CD4-positive, alpha-beta T cell treated with Interleukin-1 beta for 1 hour (primary cell): ENCODE results near the gene BRI3BP.
"Not testable (repeated sequence)": the region's sequence is repeated elsewhere in the genome, so short reads cannot be mapped to it uniquely, and the experiment has no call there.

Experiments used
- DNase-seq, 2 donors: peaks; one replicate each; pipeline ENCODE4 v3.0.0-alpha.2; 2020 to 2022

The BRI3BP gene

GRCh38 chr12:125024949-125025563 lies 31.6 kb downstream of the BRI3BP start:
- no peak for DNase-seq

DNA sequence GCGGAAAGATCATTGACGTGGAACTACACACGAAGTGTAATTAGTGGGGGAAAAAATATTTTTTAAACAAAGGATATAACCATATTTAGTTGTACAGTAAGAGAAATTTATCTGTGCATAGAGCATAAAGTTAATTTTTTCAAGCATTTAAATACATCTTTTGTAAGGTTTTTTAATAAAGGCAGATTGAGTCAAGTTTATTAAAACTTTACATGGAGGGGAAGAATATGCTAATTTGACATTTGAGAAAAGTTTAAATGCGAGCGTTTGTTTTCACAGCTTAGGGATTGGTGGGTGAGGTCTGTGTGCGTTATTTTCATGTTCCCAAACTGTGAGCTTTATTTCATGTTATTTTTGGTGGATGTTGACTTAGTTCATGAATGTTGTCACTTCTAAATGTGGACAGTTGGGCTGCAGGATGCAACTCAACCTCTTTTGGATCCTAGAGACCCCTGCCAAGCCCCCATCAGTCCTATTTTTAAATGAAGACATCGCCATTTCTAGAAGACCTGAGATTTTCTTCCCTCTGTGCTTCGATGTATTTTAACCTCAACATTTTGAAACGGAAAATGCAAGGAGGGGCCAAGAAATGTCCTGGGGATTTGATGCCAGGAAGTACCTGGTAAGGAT lies 32.3 kb downstream of the BRI3BP start:
- DNase-seq, result no peak

GRCh38 chr12:125028106-125028505 lies 34.7 kb downstream of the BRI3BP start:
- no peak for DNase-seq

GRCh38 chr12:125029761-125030358 lies 36.4 kb downstream of the BRI3BP start:
- DNase-seq, result no peak

- not testable (repeated sequence) for DNase-seq
Observed at GRCh38 chr12:125031471-125031870, 38.0 kb downstream of the BRI3BP start.

GRCh38 chr12:125032466-125033152 lies 39.2 kb downstream of the BRI3BP start:
- no peak for DNase-seq

DNA sequence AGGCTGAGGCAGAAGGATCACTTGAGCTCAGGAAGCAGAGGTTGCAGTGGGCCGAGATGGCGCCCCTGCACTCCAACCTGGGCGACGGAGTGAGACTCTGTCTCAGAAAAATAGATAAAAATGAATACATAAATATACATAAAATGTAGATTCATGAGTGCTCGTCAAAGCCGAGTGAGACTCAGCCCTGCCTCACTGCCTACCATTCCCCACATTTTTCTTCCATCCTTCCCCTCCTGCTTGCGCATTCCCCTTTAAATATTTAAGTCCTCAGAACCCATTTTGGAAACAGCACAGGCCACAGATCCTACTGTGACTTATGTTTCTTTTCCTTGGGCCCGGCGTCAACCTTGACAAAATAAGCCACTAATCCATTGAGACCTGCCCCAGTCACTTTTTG lies 39.8 kb downstream of the BRI3BP start:
- DNase-seq, result no peak

DNA sequence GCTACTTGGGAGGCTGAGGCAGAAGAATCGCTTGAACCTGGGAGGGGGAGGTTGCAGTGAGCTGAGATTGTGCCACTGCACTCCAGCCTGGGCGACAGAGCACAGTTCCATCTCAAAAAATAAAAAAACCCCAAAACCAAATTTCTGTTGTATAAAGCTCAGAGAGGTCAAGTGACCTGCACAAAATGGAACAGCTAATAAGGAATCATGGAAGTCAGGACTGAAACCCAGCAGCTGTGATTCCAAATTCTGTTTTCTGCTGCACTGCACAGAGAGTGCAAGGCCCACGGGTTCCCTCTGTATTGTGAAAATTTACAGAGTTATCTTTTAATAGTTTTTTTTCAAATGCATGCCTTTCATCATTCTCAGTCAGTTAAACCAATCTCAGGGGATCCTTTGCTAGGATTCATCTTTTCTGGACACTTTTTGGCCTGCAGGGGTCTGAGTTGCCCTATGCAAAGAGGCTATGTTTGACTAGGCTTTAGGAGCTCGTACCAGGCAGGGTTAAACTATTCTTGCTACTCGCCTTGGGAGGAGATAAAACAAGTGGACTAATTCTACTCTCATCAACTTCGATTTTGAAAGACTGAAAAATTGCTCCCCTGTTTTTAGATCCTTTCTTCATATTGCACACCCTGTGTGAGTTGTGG lies 45.7 kb downstream of the BRI3BP start:
- DNase-seq, result no peak

GRCh38 chr12:125049093-125049458 lies 55.6 kb downstream of the BRI3BP start:
- no peak for DNase-seq

DNA sequence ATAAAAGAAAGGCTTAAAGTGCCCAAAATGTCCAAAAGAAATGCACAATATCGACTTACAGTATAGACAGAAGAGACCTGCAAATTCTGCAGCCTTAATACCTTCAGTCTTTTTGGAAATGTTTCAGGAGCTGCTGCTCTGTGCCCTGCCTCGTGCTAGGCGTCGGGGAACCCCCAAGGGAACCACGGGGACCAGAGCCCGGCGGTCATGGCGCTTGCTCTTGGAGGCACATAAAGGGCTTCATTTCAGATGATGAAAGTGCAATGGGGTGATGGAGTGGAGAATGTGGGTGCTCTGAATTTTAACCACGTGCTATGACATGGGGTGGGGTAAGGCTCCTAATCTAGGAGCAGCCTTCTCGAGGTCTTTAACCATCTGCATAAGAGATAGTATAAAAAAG lies 57.0 kb downstream of the BRI3BP start:
- no peak for DNase-seq

- DNase-seq, result no peak
Observed at GRCh38 chr12:125050868-125051267, 57.4 kb downstream of the BRI3BP start.

- DNase-seq, result no peak
Observed at GRCh38 chr12:125053821-125054220, 60.4 kb downstream of the BRI3BP start.

- no peak for DNase-seq
Observed at GRCh38 chr12:125055591-125055990, 62.1 kb downstream of the BRI3BP start.

DNA sequence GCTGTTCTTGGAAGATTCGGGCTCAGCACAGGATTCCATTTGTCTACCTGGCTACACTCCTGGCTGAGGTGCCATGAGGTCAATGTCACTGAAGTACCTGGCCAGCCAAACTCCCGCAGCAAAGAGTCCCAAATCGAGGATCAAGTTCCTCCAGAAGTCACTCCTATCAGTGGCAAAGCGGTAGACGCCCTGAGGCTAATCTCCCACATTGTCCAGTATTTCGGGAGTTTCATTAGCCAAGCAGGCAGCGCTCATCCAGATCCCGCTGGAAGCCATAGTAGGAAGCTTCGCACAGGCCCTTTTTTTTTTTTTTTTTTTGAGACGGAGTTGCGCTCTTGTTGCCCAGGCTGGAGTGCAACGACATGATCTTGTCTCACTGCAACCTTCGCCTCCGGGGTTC lies 62.9 kb downstream of the BRI3BP start:
- DNase-seq, result no peak

DNA sequence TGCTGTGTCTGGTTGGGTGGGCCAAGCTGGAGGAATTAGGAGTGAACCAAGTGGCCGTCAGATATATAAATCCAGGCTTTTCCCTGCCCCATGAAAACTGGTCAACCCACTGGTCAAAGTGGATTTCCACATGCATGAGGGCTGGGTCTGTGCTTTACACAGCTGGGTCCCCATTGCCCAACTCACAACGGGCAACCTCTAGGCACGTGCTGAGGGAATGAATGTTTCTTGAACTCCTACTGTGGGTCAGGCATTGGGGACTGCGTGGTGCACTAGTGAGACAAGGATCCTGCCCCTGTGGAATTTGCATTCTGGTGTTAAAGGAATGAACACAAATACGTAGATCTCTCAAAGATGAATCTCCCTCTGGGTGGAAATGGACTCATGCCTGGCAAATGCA lies 64.3 kb downstream of the BRI3BP start:
- no peak for DNase-seq

DNA sequence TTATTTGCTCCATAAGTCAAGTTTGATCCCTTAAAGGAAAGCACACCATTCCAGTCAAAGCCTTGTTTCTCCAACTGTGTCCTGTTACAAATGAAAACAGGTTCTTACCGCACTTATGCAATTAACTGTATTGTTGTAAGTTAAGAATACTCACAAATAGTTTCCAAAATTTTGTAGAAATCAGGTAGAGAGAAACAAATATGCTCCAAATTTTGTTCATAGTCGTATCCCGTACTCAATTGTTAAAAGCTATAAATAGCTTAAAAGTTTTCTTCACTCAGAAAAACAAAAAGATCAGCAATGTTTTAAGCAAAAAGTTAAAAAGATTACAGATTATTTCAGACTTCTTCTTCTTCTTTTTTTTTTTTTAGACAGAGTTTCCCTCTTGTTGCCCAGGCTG lies 67.8 kb downstream of the BRI3BP start:
- no peak for DNase-seq

GRCh38 chr12:125063522-125063921 lies 70.1 kb downstream of the BRI3BP start:
- not testable (repeated sequence) for DNase-seq

DNA sequence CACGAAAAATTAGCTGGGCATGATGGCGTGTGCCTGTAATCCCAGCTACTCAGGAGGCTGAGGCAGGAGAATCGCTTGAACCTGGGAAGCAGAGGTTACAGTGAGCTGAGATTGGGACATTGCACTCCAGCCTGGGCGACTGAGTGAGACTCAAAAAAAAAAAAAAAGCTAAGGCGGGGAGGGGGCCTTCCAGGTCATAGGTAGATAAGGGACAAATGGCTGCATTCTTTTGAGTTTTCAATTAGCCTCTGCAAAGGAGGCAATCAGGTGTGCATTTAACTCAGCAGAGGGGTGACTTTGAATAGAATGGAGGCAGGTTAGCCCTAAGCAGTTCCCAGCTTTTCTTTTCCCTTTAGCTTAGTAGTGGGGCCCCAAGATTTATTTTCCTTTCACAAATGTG lies 71.0 kb downstream of the BRI3BP start:
- DNase-seq, result no peak

- peak; percentile 71 to 79 for DNase-seq
Observed at GRCh38 chr12:125065021-125065918, 71.8 kb downstream of the BRI3BP start, which contains the start of gene AACS. AACS (plus strand) TSS chr12:125065435; CDS start chr12:125065585, 150 bp downstream.

DNA sequence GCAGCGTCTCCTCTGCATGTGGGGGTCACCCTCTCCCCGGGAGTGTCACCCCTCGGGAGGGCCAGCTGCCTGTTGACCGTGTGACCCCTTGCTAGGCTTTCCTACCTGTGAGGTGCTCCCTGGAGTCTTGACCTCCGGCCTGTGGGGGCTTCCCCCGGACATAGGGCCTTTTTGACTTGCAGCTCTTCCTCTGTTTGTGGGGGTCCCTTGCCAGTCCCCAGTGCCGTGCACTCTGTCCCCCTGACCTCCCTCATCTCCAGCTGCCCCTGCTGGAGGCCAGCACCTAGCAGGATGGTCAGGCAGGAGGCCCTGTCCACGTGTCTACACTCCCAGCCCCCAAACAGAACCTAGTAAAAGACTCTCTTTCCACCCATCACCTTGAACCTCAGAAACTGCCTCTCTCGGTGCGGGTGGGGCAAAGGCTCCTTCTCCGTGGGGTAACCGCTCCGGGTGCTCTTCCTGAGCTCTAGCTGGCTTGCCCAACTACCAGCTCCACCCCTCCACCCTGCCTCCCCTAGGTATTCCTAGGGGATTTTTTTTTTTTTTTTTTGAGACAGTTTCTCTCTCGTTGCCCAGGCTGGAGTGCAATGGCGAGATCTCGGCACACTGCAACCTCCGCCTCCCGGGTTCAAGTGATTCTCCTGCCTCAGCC lies 72.6 kb downstream of the BRI3BP start:
- no peak for DNase-seq

GRCh38 chr12:125068391-125068790 lies 74.9 kb downstream of the BRI3BP start:
- DNase-seq, result no peak

GRCh38 chr12:125069616-125070015 lies 76.2 kb downstream of the BRI3BP start:
- DNase-seq, result no peak
